LoVo (cell line): ENCODE data around the gene PGAP3.

Experiments used
- DNase-seq: peaks from one replicate; pipeline ENCODE4 v3.0.0-alpha.2; 2016; ENCODE audit warnings: low spot score

PGAP3 gene

GRCh38 chr17:39621523-39622379 lies 66.1 kb downstream of the PGAP3 start:
- DNase-seq: peak; percentile 75
